Keratinocyte (primary cell): ENCODE measurements around the gene LSP1. TPM values are rescaled to one million over a fixed set of nuclear protein-coding genes. Genes with fewer than 3 reads are reported as not detected.

ENCODE experiments used
- DNase-seq: peaks from one replicate; pipeline ENCODE4 v3.0.0-alpha.2; 2011; ENCODE audit warnings: low read depth, missing footprints, low spot score
- FAIRE-seq: peaks from 2 replicates; lab custom pipeline; 2011; peaks lifted over from hg19 to GRCh38; lab: Jason Lieb, UNC
- H2AFZ ChIP-seq: 2 replicates; pipeline ENCODE4 v1.6.0; 2012; ENCODE audit warnings: low read length, control low read depth, inconsistent platforms; ENCODE audit not compliant: control insufficient read depth
- H3K27ac ChIP-seq: 2 replicates; pipeline ENCODE4 v1.5.1; 2011; ENCODE audit warnings: low read length; ENCODE audit not compliant: control insufficient read depth, insufficient read depth
- H3K27me3 ChIP-seq: 3 replicates; pipeline ENCODE4 v1.6.0; 2011; ENCODE audit warnings: low read length; ENCODE audit not compliant: control insufficient read depth, insufficient read depth; ENCODE audit errors: extremely low read depth
- H3K36me3 ChIP-seq, 2 experiments: 2 replicates in 1 of 2; 3 replicates in 1 of 2; pipeline ENCODE4 v1.5.1; 2011; ENCODE audit warnings: low read length in 2 of 2, mild to moderate bottlenecking in 1 of 2; ENCODE audit not compliant: control insufficient read depth in 2 of 2, insufficient read depth in 2 of 2; ENCODE audit errors: extremely low read depth in 1 of 2
- H3K4me1 ChIP-seq: 3 replicates; pipeline ENCODE4 v1.5.1; 2011; ENCODE audit warnings: low read length; ENCODE audit not compliant: control insufficient read depth, insufficient read depth; ENCODE audit errors: extremely low read depth
- H3K4me2 ChIP-seq: 3 replicates; pipeline ENCODE4 v1.6.0; 2011; ENCODE audit warnings: low read depth, low read length; ENCODE audit not compliant: control insufficient read depth, insufficient read depth; ENCODE audit errors: extremely low read depth
- H3K4me3 ChIP-seq, 3 experiments: fragments of 200-600 bp in 1 of 3; sonication (generic) in 1 of 3; 2 replicates in 2 of 3; 3 replicates in 1 of 3; pipeline ENCODE4 v1.5.1; 2011 to 2016; ENCODE audit warnings: low read length in 3 of 3, mild to moderate bottlenecking in 3 of 3, control low read depth in 2 of 3, inconsistent platforms in 1 of 3, low read depth in 1 of 3, mixed read lengths in 1 of 3, mixed run types in 1 of 3, moderate library complexity in 1 of 3; ENCODE audit not compliant: control insufficient read depth in 2 of 3, insufficient read depth in 2 of 3; ENCODE audit errors: extremely low read depth in 1 of 3
- H3K79me2 ChIP-seq: 2 replicates; pipeline ENCODE4 v1.6.0; 2012; ENCODE audit warnings: low read length; ENCODE audit not compliant: control insufficient read depth, insufficient read depth
- H3K9ac ChIP-seq: 3 replicates; pipeline ENCODE4 v1.6.0; 2011; ENCODE audit warnings: low read length; ENCODE audit not compliant: control insufficient read depth, insufficient read depth; ENCODE audit errors: extremely low read depth
- H3K9me1 ChIP-seq: 3 replicates; pipeline ENCODE4 v1.6.0; 2011; ENCODE audit warnings: low read length; ENCODE audit not compliant: control insufficient read depth, insufficient read depth; ENCODE audit errors: extremely low read depth
- H3K9me3 ChIP-seq: 2 replicates; pipeline ENCODE4 v1.5.1; 2012; ENCODE audit warnings: low read depth, low read length; ENCODE audit not compliant: control insufficient read depth
- H4K20me1 ChIP-seq: 3 replicates; pipeline ENCODE4 v1.6.0; 2011; ENCODE audit warnings: low read length; ENCODE audit not compliant: control insufficient read depth, insufficient read depth; ENCODE audit errors: extremely low read depth
- EZH2 ChIP-seq: IDR thresholded peaks from one replicate; pipeline ENCODE4 v1.6.1; 2012; ENCODE audit warnings: inconsistent platforms, mild to moderate bottlenecking, low read length, moderate library complexity
- dilution Hi-C: fragments of 300-500 bp; cut with MboI; formaldehyde crosslinking; loops from one replicate; pipeline ENCODE4 v1.7.0; 2020; ENCODE audit warnings: low sequenced_read_pairs; ENCODE audit not compliant: extremely low pct_ligation_motif_present
- polyA plus RNA-seq, 5 experiments: library from polyadenylated mRNA; depleted of rRNA in 3 of 5; stranded (reverse) in 3 of 5; stranded (forward) in 1 of 5; unstranded in 1 of 5; fragments of >200 nt; gene quantifications; 1 replicate in 1 of 5; 2 replicates in 3 of 5; 3 replicates in 1 of 5; pipeline versions ENCODE4 v1.2.1 to v1.2.3, GENCODE V29; 2011 to 2012; ENCODE audit warnings: missing spikeins in 2 of 5, low read depth in 1 of 5, low replicate concordance in 1 of 5
- TF ChIP-seq, protein P1 (sequence below), 3 experiments: IDR thresholded peaks in 1 of 3; conservative IDR thresholded peaks in 1 of 3; optimal IDR thresholded peaks in 1 of 3; 2 replicates in 2 of 3; 3 replicates in 1 of 3; pipeline versions ENCODE3 to v1.5.1; 2011; ENCODE audit warnings: low read length in 3 of 3, mild to moderate bottlenecking in 3 of 3, moderate library complexity in 2 of 3, control low read depth in 1 of 3, inconsistent platforms in 1 of 3; ENCODE audit not compliant: insufficient read depth in 2 of 3; ENCODE audit errors: extremely low read depth in 1 of 3

The LSP1 gene
- polyA plus RNA-seq, 1 donor (not counting 4 experiments of a cell fraction or from before 2014, with no cell fraction given) = 0.94 TPM

DNA sequence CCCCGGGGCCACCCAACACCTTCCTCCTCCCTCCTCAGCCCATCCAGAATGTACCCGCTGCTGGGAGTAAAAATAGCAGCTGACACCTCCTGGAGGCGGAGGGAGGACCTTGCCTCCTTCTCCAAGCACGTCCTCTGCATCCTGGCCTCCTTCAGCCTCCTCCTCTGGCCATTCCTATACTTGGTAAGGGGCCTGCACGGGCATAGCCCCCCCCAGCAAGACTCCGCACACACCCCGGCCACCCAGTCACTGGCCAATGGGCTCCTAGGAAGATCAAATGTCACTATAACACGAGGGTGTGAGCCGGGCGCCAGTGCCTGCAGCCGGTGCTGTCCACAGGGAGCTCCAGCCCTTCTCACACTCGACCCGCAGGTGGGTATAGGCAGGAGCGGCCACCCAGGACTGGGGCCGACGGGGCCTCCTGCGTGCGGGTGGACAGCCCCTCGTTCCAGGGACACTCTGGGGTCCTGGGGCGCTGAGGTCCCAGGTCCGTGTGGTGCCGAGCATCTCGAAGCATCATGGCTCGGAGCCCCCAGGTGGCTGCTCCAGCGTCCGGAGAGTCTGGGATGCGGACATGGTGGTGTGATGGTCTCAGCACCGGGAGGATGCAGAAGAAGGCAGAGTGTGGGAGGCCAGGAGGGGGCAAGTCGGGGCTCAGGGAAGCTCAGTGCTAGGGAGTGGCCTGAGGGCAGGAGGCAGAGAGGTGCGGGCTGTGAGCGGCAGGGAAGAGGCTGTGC, 66.7 kb downstream of the LSP1 start, which contains the start of gene TNNT3:
Gene TNNT3 (plus strand): TSS at position 313 of the 737 bp plus-strand sequence. CDS start 3,172 bp downstream, outside the sequence.
- H3K79me2 ChIP-seq = no peaks in the 10 kb centered on the region
- no peaks in the 10 kb centered on the region for H3K36me3 ChIP-seq
- no peaks in the 10 kb centered on the region for H4K20me1 ChIP-seq
- dilution Hi-C loops = no loop called here
- no peaks in the 10 kb centered on the region for H3K9me3 ChIP-seq
- FAIRE-seq (no peak), DNase-seq (no peak)
- no peak within 1 kb of the TSS for H3K27ac ChIP-seq
- H3K4me1 ChIP-seq = peaks cover 2% of the 10 kb centered on the region
- H3K27me3 ChIP-seq = peaks cover 14% of the 10 kb centered on the region
- no peaks in the 10 kb centered on the region for H3K9me1 ChIP-seq
- no peak within 1 kb of the TSS for H3K4me3 ChIP-seq
- TF ChIP-seq EZH2 = no peak
- TF ChIP-seq, protein P1, sequence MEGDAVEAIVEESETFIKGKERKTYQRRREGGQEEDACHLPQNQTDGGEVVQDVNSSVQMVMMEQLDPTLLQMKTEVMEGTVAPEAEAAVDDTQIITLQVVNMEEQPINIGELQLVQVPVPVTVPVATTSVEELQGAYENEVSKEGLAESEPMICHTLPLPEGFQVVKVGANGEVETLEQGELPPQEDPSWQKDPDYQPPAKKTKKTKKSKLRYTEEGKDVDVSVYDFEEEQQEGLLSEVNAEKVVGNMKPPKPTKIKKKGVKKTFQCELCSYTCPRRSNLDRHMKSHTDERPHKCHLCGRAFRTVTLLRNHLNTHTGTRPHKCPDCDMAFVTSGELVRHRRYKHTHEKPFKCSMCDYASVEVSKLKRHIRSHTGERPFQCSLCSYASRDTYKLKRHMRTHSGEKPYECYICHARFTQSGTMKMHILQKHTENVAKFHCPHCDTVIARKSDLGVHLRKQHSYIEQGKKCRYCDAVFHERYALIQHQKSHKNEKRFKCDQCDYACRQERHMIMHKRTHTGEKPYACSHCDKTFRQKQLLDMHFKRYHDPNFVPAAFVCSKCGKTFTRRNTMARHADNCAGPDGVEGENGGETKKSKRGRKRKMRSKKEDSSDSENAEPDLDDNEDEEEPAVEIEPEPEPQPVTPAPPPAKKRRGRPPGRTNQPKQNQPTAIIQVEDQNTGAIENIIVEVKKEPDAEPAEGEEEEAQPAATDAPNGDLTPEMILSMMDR (optimal IDR thresholded peaks at IDR 0.05 in 1 of 3, IDR thresholded peaks at IDR 0.05 in 1 of 3, conservative IDR thresholded peaks at IDR 0.05 in 1 of 3; ENCODE audit: extremely low read depth in 1 of 3, insufficient read depth in 2 of 3, low read length in 3 of 3) = peak in 1 of 3 experiments; percentile 8
- H3K4me2 ChIP-seq = no peak within 1 kb of the TSS
- no peak within 1 kb of the TSS for H3K9ac ChIP-seq
- H2AFZ ChIP-seq = no peak within 1 kb of the TSS

DNA sequence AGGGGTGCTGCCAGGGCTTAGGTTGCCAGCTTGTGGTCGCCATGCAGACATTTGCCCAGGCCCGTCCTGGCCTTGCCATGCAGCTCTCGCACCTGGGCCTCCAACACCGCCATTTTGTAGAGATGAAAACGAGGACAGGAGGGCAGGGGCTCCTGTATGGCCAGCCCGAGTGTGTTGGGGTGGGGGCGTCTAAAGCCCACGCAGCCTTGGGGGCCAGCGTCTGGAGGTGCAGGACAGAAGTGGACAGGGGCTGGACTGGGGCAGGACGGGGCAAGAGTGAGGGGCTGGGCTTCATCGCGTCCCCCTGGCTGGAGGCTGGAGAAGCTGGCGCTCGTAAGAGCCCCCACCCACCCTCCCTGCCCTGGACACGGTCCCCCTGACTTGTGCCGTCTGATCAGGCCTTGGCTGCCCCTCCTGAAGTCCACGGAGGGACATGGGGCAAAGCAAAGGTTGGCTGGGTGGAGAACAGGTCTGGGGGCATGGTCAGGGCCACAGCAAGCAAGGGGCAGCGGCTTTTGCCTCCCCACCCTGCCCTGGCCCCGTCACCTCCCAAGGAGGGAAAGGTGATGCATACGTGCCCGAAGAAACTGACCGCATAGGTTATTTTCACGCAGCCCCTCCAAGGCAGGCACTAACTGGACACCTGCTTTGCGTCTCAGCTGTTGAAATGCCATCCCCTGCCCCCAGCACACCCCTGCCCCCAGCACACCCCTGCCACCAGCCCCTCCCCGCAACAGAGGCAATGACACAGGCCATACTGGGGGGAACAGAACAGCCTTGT, 67.4 kb downstream of the LSP1 start:
- no peak overlapping the region for H3K27ac ChIP-seq
- FAIRE-seq (no peak), DNase-seq (no peak)
- no peak overlapping the region for H3K4me2 ChIP-seq
- H3K9ac ChIP-seq = no peak overlapping the region
- no peaks in the 10 kb centered on the region for H3K79me2 ChIP-seq
- no peaks in the 10 kb centered on the region for H3K9me1 ChIP-seq
- H2AFZ ChIP-seq = no peak overlapping the region
- peaks cover 5% of the 10 kb centered on the region for H3K4me1 ChIP-seq
- H3K27me3 ChIP-seq = peaks cover 14% of the 10 kb centered on the region
- no peaks in the 10 kb centered on the region for H4K20me1 ChIP-seq
- no peak overlapping the region for H3K4me3 ChIP-seq
- TF ChIP-seq, protein P1 (optimal IDR thresholded peaks at IDR 0.05 in 1 of 3, IDR thresholded peaks at IDR 0.05 in 1 of 3, conservative IDR thresholded peaks at IDR 0.05 in 1 of 3; ENCODE audit: extremely low read depth in 1 of 3, insufficient read depth in 2 of 3, low read length in 3 of 3) = no peak
- TF ChIP-seq EZH2 = no peak
- H3K9me3 ChIP-seq = no peaks in the 10 kb centered on the region
- no peaks in the 10 kb centered on the region for H3K36me3 ChIP-seq
- dilution Hi-C loops = no loop called here
